ENCODE data around the gene PRR33.
"Not testable (repeated sequence)": the region's sequence is repeated elsewhere in the genome, so short reads cannot be mapped to it uniquely, and the experiment has no call there.

The PRR33 gene

GRCh38 chr11:1874441-1875092 is 17.1 kb downstream of the PRR33 start:
- not testable (repeated sequence) for DNase-seq

- DNase-seq = not testable (repeated sequence)
These were observed 17.9 kb downstream of the PRR33 start for GRCh38 chr11:1873813-1874150.

- no peak for DNase-seq
These were observed 18.5 kb downstream of the PRR33 start for GRCh38 chr11:1873048-1873812.

- DNase-seq = no peak
These were observed 19.3 kb downstream of the PRR33 start for GRCh38 chr11:1872267-1872985.

GRCh38 chr11:1871531-1871930 is 20.2 kb downstream of the PRR33 start:
- no peak for DNase-seq

- DNase-seq = no peak
These were observed 20.8 kb downstream of the PRR33 start for GRCh38 chr11:1870721-1871466.

- DNase-seq = no peak
These were observed 21.4 kb downstream of the PRR33 start for GRCh38 chr11:1870326-1870696.

GRCh38 chr11:1869427-1870325 is 22.0 kb downstream of the PRR33 start:
- no peak for DNase-seq

- DNase-seq = no peak
These were observed 22.9 kb downstream of the PRR33 start for GRCh38 chr11:1868636-1869291.

GRCh38 chr11:1868056-1868635 is 23.5 kb downstream of the PRR33 start:
- DNase-seq = no peak

- DNase-seq = no peak
These were observed 24.3 kb downstream of the PRR33 start for GRCh38 chr11:1867381-1867780.

- no peak for DNase-seq
These were observed 24.9 kb downstream of the PRR33 start for GRCh38 chr11:1866776-1867175.

- no peak for DNase-seq
These were observed 25.5 kb downstream of the PRR33 start for GRCh38 chr11:1866226-1866625.

- DNase-seq = no peak
These were observed 26.6 kb downstream of the PRR33 start for GRCh38 chr11:1864831-1865665.

- DNase-seq = no peak
These were observed 27.5 kb downstream of the PRR33 start for GRCh38 chr11:1864231-1864630.

- DNase-seq = peak; percentile 34
These were observed 28.1 kb downstream of the PRR33 start for GRCh38 chr11:1863352-1864216.

- no peak for DNase-seq
These were observed 28.9 kb downstream of the PRR33 start for GRCh38 chr11:1862588-1863351.

Measured in NCI-H146 (cell line).